HepG2 (cell line): ENCODE results near the gene STAP2. TPM values are rescaled to one million over a fixed set of nuclear protein-coding genes. Genes with fewer than 3 reads are reported as not detected.
"Not testable (repeated sequence)": the region's sequence is repeated elsewhere in the genome, so short reads cannot be mapped to it uniquely, and the experiment has no call there.

ENCODE experiments used
- ATAC-seq: fragments of 200-7000 bp; cut with Tn5 transposase; 3 replicates; pipeline ENCODE4 v1.9.1; 2020; ENCODE audit warnings: mild to moderate bottlenecking, moderate library complexity
- BruUV-seq: library from RNA; stranded (reverse); fragments of 400-500 nt; replicated peaks from 2 replicates; lab custom pipeline; 2021; lab: Mats Ljungman, UMichigan
- CTCF ChIA-PET: fragments of 300-600 bp; formaldehyde crosslinking; extraction: SDS; loops from one replicate; lab custom pipeline; 2021; ENCODE audit warnings: low total read pairs, inconsistent platforms, low intra/inter-chr PET ratio; lab: Yijun Ruan, JAX
- POLR2A ChIA-PET: fragments of 350-600 bp; sonication (Branson Sonifier 250); formaldehyde crosslinking; loops from one replicate; lab custom pipeline; 2020; ENCODE audit warnings: antibody characterized with exemption, inconsistent platforms; lab: Yijun Ruan, JAX
- DNase-seq: peaks from one replicate; pipeline ENCODE4 v3.0.0-alpha.2; 2015; ENCODE audit warnings: low spot score
- FAIRE-seq: peaks from 3 replicates; lab custom pipeline; 2011; peaks lifted over from hg19 to GRCh38; lab: Jason Lieb, UNC
- H2AFZ ChIP-seq: one replicate; pipeline ENCODE4 v1.6.1; 2011; ENCODE audit warnings: low read length, inconsistent platforms
- H3K27ac ChIP-seq: fragments of 300-600 bp; 3 replicates; pipeline ENCODE4 v1.8.0; 2011; ENCODE audit warnings: mixed run types, mild to moderate bottlenecking, mixed read lengths, low read length, inconsistent platforms; ENCODE audit not compliant: insufficient read depth; ENCODE audit errors: extremely low read length
- H3K27me3 ChIP-seq, 2 experiments: fragments of 200-600 bp in 1 of 2; 2 replicates in 1 of 2; 3 replicates in 1 of 2; pipeline versions ENCODE4 v1.6.0 to v1.8.0; 2011; ENCODE audit warnings: low read length in 2 of 2, mild to moderate bottlenecking in 2 of 2, moderate library complexity in 2 of 2, inconsistent platforms in 1 of 2; ENCODE audit not compliant: insufficient read depth in 2 of 2, control insufficient read depth in 1 of 2
- H3K36me3 ChIP-seq, 2 experiments: fragments of 200-600 bp in 1 of 2; replicated peaks in 1 of 2; 2 replicates in 1 of 2; 3 replicates in 1 of 2; pipeline versions ENCODE4 v1.5.1 to v1.8.0; 2011; ENCODE audit warnings: low read length in 2 of 2, inconsistent platforms in 1 of 2; ENCODE audit not compliant: insufficient read depth in 2 of 2, control insufficient read depth in 1 of 2
- H3K4me1 ChIP-seq: 2 replicates; pipeline ENCODE4 v1.5.1; 2012; ENCODE audit warnings: low read length, inconsistent platforms; ENCODE audit not compliant: insufficient read depth
- H3K4me2 ChIP-seq: 2 replicates; pipeline ENCODE4 v1.6.0; 2011; ENCODE audit warnings: low read depth, low read length, inconsistent platforms
- H3K4me3 ChIP-seq, 3 experiments: fragments of 200-600 bp in 1 of 3; sonication (generic), shearing (Covaris generic) in 1 of 3; replicated peaks in 1 of 3; 2 replicates each; pipeline ENCODE4 v1.5.1; 2011 to 2016; ENCODE audit warnings: low read length in 3 of 3, inconsistent platforms in 2 of 3, low read depth in 2 of 3, mild to moderate bottlenecking in 2 of 3, control low read depth in 1 of 3, mixed read lengths in 1 of 3; ENCODE audit not compliant: insufficient read depth in 1 of 3
- H3K79me2 ChIP-seq: one replicate; pipeline ENCODE4 v1.6.1; 2011; ENCODE audit warnings: low read length, inconsistent platforms; ENCODE audit not compliant: insufficient read depth
- H3K9ac ChIP-seq: 2 replicates; pipeline ENCODE4 v1.6.0; 2011; ENCODE audit warnings: mild to moderate bottlenecking, low read depth, low read length, inconsistent platforms; ENCODE audit not compliant: insufficient read depth
- H3K9me3 ChIP-seq: 2 replicates; pipeline ENCODE4 v1.5.1; 2012; ENCODE audit warnings: mild to moderate bottlenecking, low read length
- H4K20me1 ChIP-seq: 2 replicates; pipeline ENCODE4 v1.6.0; 2011; ENCODE audit warnings: inconsistent platforms, mild to moderate bottlenecking, low read length, moderate library complexity; ENCODE audit not compliant: insufficient read depth
- AHR ChIP-seq: IDR thresholded peaks from 2 replicates; pipeline ENCODE4 v1.6.1; 2018; ENCODE audit warnings: missing genetic modification reagents, missing compliant biosample characterization
- ATF7 ChIP-seq, 2 experiments: fragments of 450-650 bp in 1 of 2; sonication (generic) in 1 of 2; formaldehyde crosslinking in 1 of 2; IDR thresholded peaks; 2 replicates each; pipeline versions ENCODE4 v1.4.0 to v1.6.1; 2016 to 2020; ENCODE audit warnings: antibody characterized with exemption in 1 of 2, mild to moderate bottlenecking in 1 of 2, missing genetic modification reagents in 1 of 2
- CHD4 ChIP-seq: fragments of 200-600 bp; sonication (generic); IDR thresholded peaks from 2 replicates; pipeline ENCODE4 v1.7.0; 2017; ENCODE audit warnings: mild to moderate bottlenecking, low read length, borderline replicate concordance
- HNRNPL ChIP-seq: fragments of 200-400 bp; formaldehyde crosslinking; IDR thresholded peaks from 2 replicates; pipeline ENCODE4 v1.6.1; 2017; ENCODE audit warnings: mild to moderate bottlenecking, low read depth, low read length
- HNRNPUL1 ChIP-seq: fragments of 200-400 bp; formaldehyde crosslinking; IDR thresholded peaks from 2 replicates; pipeline ENCODE4 v1.6.1; 2017; ENCODE audit warnings: low read depth, mild to moderate bottlenecking, low read length, moderate library complexity
- HOXD1 ChIP-seq: sonication (generic); formaldehyde crosslinking; IDR thresholded peaks from 2 replicates; pipeline ENCODE4 v1.5.0; 2020; ENCODE audit warnings: missing genetic modification reagents
- KDM5B ChIP-seq: sonication (generic); formaldehyde crosslinking; IDR thresholded peaks from 2 replicates; pipeline ENCODE4 v1.4.0; 2020; ENCODE audit warnings: missing genetic modification reagents, mild to moderate bottlenecking, borderline replicate concordance
- MBD4 ChIP-seq: IDR thresholded peaks from 2 replicates; pipeline ENCODE4 v1.6.1; 2012; ENCODE audit warnings: low read length, inconsistent platforms, borderline replicate concordance
- NFE2L2 ChIP-seq: fragments of 150-350 bp; IDR thresholded peaks from 2 replicates; pipeline ENCODE4 v1.6.1; 2014; ENCODE audit warnings: low read length
- RNF2 ChIP-seq: fragments of 450-650 bp; conservative IDR thresholded peaks from 2 replicates; pipeline ENCODE4 v1.6.1; 2016; ENCODE audit warnings: low read depth
- SRSF4 ChIP-seq: fragments of 200-400 bp; formaldehyde crosslinking; IDR thresholded peaks from one replicate; pipeline ENCODE4 v1.6.1; 2018; ENCODE audit warnings: mild to moderate bottlenecking, low read depth, low read length, moderate library complexity; ENCODE audit not compliant: poor library complexity, severe bottlenecking
- TBL1XR1 ChIP-seq: fragments of 150-350 bp; IDR thresholded peaks from 2 replicates; pipeline ENCODE4 v1.6.1; 2014; ENCODE audit warnings: borderline replicate concordance, low read length; ENCODE audit not compliant: partially characterized antibody
- ZMYM3 ChIP-seq: sonication (generic); formaldehyde crosslinking; IDR thresholded peaks from 2 replicates; pipeline ENCODE4 v1.5.1; 2020; ENCODE audit warnings: mild to moderate bottlenecking, missing genetic modification reagents
- ZNF615 ChIP-seq: sonication (generic); formaldehyde crosslinking; IDR thresholded peaks from 2 replicates; pipeline ENCODE4 v1.5.0; 2020; ENCODE audit warnings: mild to moderate bottlenecking, missing genetic modification reagents, borderline replicate concordance
- ZNF629 ChIP-seq: sonication (generic); formaldehyde crosslinking; conservative IDR thresholded peaks from 2 replicates; pipeline ENCODE4 v1.5.0; 2020; ENCODE audit warnings: missing genetic modification reagents
- WGBS: methylation state at CpG from one replicate; pipeline ENCODE4 v1.1.6; 2017; ENCODE audit warnings: low lambda C conversion rate; 5-methylcytosine and 5-hydroxymethylcytosine counted together
- in situ Hi-C: cut with HindIII; loops from 2 replicates; pipeline ENCODE4 v1.10.0; 2017; ENCODE audit warnings: low pct_unique_long_range_greater_than_20kb; ENCODE audit not compliant: extremely low pct_ligation_motif_present
- intact Hi-C: fragments of 100-400 bp; cut with micrococcal nuclease; formaldehyde crosslinking; loops from one replicate; pipeline ENCODE4 v1.10.0; 2022; ENCODE audit not compliant: unreplicated experiment
- polyA plus RNA-seq, 8 experiments: library from polyadenylated mRNA; depleted of rRNA in 3 of 8; stranded (reverse) in 7 of 8; unstranded in 1 of 8; fragments of >200 nt; fragmentation: Illumina TruSeq in 4 of 8; extraction: Trizol in 4 of 8; gene quantifications; 2 replicates each; pipeline versions ENCODE4 v1.2.1 to v1.2.3, GENCODE V29; 2011 to 2016; ENCODE audit warnings: low read depth in 4 of 8, missing spikeins in 1 of 8, mixed read lengths in 1 of 8; ENCODE audit not compliant: insufficient read depth in 1 of 8
- total RNA-seq, 5 experiments: library from RNA; depleted of rRNA; stranded (reverse); fragments of >200 nt; fragmentation: Illumina TruSeq; extraction: Trizol; gene quantifications; 2 replicates each; pipeline ENCODE4 v1.2.3, GENCODE V29; 2016; ENCODE audit warnings: low read depth in 1 of 5
- TF ChIP-seq, protein P1 (sequence below): IDR thresholded peaks from 2 replicates; pipeline ENCODE4 v1.6.1; 2016
- TF ChIP-seq, protein P2 (sequence below): sonication (generic); formaldehyde crosslinking; IDR thresholded peaks from 2 replicates; pipeline ENCODE4 v1.8.0; 2022; ENCODE audit warnings: missing genetic modification reagents, mild to moderate bottlenecking, borderline replicate concordance

Gene STAP2
- total and polyA plus RNA-seq, 2 of the 13 experiments (the other 11 are each of a cell fraction or from before 2014, with no cell fraction given), result 39.0 to 43.7 TPM

DNA sequence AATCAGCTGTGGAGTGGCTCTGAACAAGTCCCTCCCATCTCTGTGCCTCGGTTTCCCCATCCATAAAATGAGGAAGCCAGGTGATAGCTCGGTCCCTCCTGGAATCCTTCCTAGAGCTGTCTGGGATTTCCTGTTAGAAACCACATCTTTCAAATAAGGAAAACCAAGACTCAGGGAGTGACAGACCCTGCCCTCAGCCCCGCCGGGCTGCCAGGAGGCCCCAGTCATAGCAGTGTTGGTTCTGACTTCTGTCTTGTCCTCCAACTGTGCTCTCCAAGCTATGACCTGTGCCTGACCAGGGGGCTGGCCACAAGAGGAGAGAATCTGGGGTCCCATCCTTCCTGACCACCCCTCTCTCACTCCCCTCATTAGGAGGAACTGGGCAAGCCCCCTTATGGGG lies 60.6 kb downstream of the STAP2 start (continued):
- TF ChIP-seq ATF7 (IDR thresholded peaks at IDR 0.05), result no peak
- no peak for TF ChIP-seq ATF7 (CRISPR knock-in tag; IDR thresholded peaks at IDR 0.05)
- no peak for TF ChIP-seq MBD4
- TF ChIP-seq CHD4, result no peak
- no peak for TF ChIP-seq KDM5B (CRISPR knock-in tag)
- no peak for TF ChIP-seq ZNF615 (CRISPR knock-in tag)

DNA sequence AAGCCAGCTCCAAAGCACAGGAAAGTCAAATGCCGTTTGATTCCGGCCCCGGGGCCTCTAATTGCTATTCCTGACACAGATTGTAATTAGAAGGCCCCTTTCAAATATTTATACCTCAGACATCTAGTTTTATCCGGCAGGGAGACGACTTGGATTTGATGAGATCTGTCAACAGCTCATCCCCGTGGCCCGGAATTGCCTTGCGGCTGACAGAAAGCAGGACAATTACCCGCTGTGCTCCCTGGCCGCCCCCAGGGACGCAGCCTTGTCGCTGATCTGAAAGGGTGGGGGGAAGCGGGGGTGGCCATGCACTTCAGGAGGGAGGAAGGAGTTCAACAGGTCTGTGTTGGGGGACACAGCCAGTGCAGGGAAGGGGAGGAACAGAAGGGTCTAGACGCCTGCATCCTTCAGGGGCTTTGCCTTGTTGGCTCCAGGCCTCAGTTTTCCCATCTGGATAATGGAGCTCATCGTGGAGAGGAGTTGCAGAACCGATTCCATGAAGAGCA lies 61.4 kb downstream of the STAP2 start:
- ChIA-PET CTCF (no interaction called here), POLR2A (interaction anchor here (0.6 to 2.1 kb wide), 4 partner anchors 10 to 75 kb away, joined by 3 to 7 read pairs (median 4); partner anchors contain the start of gene MPND)
- no peak overlapping the region for H3K4me3 ChIP-seq
- FAIRE-seq (no peak), ATAC-seq (no peak), DNase-seq (no peak)
- WGBS, result 17% methylated on average over 12 of the region's 16 CpGs
- no peak overlapping the region for H3K27ac ChIP-seq
- TF ChIP-seq TBL1XR1 (no peak), HOXD1 (CRISPR knock-in tag) (no peak), ZNF629 (CRISPR knock-in tag) (peak; percentile 91), ZMYM3 (0 out of 2 replicates have a peak, but pooled peaks have one; percentile 44), RNF2 (no peak), NFE2L2 (no peak), SRSF4 (no peak), HNRNPUL1 (no peak), AHR (no peak), HNRNPL (no peak)
- TF ChIP-seq, protein P1, sequence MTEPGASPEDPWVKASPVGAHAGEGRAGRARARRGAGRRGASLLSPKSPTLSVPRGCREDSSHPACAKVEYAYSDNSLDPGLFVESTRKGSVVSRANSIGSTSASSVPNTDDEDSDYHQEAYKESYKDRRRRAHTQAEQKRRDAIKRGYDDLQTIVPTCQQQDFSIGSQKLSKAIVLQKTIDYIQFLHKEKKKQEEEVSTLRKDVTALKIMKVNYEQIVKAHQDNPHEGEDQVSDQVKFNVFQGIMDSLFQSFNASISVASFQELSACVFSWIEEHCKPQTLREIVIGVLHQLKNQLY (CRISPR knock-in tag), result no peak
- TF ChIP-seq, protein P2, sequence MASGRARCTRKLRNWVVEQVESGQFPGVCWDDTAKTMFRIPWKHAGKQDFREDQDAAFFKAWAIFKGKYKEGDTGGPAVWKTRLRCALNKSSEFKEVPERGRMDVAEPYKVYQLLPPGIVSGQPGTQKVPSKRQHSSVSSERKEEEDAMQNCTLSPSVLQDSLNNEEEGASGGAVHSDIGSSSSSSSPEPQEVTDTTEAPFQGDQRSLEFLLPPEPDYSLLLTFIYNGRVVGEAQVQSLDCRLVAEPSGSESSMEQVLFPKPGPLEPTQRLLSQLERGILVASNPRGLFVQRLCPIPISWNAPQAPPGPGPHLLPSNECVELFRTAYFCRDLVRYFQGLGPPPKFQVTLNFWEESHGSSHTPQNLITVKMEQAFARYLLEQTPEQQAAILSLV, result no peak
- BruUV-seq, result no TSS peak
- no peaks in the 10 kb centered on the region for H3K36me3 ChIP-seq
- H3K27me3 ChIP-seq, result peaks cover 0 to 39% of the 10 kb centered on the region in 2 experiments
- H4K20me1 ChIP-seq, result no peaks in the 10 kb centered on the region
- no peaks in the 10 kb centered on the region for H3K79me2 ChIP-seq
- H3K4me2 ChIP-seq, result no peak overlapping the region; the same call in 1 of the 2 replicates
- H3K4me1 ChIP-seq, result 0 out of 2 replicates have a peak, but pooled peaks cover 6% of the 10 kb centered on the region
- in situ Hi-C loops (no loop called here), intact Hi-C loops (no loop called here)
- no peak overlapping the region for H2AFZ ChIP-seq
- H3K9me3 ChIP-seq, result no peaks in the 10 kb centered on the region
- no peak overlapping the region for H3K9ac ChIP-seq

DNA sequence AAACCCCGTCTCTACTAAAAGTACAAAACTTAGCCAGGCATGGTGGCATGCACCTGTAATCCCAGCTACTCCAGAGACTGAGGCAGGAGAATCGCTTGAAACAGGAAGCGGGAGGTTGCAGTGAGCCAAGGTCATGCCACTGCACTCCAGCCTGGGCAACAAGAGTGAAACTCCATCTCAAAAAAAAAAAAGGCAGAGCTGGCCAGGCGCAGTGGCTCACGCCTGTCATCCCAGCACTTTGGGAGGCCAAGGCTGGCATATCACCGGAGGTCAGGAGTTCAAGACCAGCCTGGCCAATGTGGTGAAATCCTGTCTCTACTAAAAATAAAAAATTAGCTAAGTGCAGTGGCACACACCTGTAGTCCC lies 64.3 kb downstream of the STAP2 start:
- intact Hi-C loops, H3K4me3 ChIP-seq, ATAC-seq, BruUV-seq, H3K27ac ChIP-seq, H4K20me1 ChIP-seq, H3K4me1 ChIP-seq, DNase-seq, H3K36me3 ChIP-seq, H2AFZ ChIP-seq, in situ Hi-C loops, CTCF ChIA-PET, H3K79me2 ChIP-seq, FAIRE-seq, H3K9me3 ChIP-seq, H3K4me2 ChIP-seq, H3K9ac ChIP-seq: not testable (repeated sequence)
- H3K27me3 ChIP-seq, result peaks cover 0 to 20% of the 10 kb centered on the region in 2 experiments
- POLR2A ChIA-PET, result interaction anchor here (0.6 kb wide), 1 partner anchor 18 kb away, joined by 3 read pairs; no protein-coding TSS in a partner anchor
- 79% methylated on average over 6 of the region's 6 CpGs for WGBS
